DMS53 (cell line): ENCODE measurements around the gene SMAD5.

Experiments
- DNase-seq: peaks from one replicate; lab custom pipeline; 2025; lab: John Stamatoyannopoulos, UW

Gene SMAD5

DNA sequence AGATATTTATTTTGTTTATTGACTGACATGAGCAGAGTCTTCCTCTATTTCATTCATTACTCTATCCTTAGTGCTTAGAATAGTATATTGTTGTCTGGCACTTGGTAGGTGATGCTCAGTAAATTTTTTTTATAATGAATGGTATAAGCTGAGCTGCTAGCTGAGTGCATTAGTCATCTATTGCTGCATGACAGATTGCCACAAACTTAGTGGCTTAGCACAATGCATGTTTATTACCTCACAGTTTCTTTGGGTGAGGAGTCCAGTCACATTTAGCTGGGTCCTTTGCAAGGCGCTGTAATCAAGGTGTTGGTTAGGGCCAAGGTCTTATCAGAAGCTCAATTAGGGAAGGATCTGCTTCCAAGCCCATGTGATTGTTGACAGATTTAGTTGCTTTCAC, 23.1 kb downstream of the SMAD5 start:
- DNase-seq: no peak

- DNase-seq: no peak
Observed at GRCh38 chr5:136157514-136157913, 24.9 kb downstream of the SMAD5 start.

- no peak for DNase-seq
Observed at GRCh38 chr5:136159457-136159856, 26.8 kb downstream of the SMAD5 start.

DNA sequence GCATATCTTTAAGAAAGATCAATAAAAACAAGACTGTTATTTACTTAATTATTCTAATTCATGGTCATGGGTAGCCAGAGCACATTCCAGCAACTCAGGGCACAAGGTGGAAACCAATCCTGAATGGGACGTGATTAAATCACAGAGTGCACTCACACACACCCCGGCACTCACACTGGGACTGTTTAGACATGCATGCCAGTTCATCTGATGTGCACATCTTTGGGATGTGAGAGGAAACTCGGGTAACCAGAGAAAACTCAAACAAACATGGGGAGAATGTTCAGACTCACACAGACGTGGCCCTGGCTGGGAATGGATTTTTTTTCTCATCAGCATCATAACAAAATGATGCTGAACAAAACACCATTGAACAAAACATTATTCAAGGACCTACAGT, 29.4 kb downstream of the SMAD5 start:
- no peak for DNase-seq

GRCh38 chr5:136164226-136164625, 31.6 kb downstream of the SMAD5 start:
- DNase-seq: no peak

DNA sequence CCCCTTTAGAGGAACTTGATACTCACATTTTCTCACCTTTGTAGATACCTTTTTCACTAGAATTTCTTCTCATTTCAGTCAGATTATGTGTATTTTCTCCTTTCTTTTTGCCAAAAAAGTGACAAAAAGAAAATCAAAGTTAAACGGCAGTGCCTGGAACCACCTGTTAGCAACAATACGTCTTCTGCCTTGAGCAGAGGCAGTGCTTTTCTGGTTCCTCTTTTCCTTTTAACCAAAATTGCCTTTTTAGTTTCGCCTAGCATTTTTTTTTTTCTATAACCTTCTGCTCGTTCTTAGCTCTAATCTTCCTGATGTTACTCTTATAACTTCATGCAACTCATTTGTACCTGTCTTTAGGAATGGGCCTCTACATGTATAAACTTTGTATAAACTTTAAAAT, 34.3 kb downstream of the SMAD5 start:
- DNase-seq: no peak

DNA sequence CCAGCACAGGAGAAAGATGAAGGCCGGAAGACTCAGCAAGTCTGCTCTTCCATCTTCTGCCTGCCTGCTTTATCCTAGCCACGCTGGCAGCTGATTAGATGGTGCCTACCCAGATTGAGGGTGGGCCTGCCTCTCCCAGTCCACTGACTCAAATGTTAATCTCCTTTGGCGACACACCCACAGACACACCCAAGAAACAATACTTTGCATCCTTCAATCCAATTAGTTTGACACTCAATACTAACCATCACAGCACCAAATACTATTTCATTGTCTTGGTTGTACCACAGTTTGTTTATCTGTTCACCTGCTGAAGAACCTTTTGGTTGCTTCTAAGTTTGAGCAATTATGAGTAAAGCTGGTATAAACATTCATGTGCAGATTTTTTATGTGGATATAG, 36.6 kb downstream of the SMAD5 start:
- no peak for DNase-seq

DNA sequence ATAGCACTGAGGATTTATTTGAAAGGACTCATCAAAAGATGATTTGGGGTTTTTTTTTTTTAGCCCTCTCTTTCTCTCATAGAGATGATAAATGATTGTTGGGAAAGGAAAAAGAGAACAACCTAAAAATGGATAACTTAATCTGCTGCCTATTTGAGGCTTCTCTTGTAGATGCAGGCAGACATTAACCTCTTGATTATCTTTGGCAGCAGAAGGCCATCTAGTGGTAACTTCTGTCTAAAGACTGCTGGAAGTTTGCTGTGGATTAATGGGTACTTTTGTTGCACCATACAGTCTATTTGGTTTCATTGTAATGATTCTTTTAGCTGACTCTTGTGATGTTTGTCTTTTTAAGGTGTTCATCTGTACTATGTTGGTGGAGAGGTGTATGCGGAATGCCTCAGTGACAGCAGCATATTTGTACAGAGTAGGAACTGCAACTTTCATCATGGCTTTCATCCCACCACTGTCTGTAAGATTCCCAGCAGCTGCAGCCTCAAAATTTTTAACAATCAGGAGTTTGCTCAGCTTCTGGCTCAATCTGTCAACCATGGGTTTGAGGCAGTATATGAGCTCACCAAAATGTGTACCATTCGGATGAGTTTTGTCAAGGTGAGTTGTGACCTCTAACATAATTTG, 41.5 kb downstream of the SMAD5 start:
- peak; percentile 76 for DNase-seq

- no peak for DNase-seq
Observed at GRCh38 chr5:136182618-136183017, 50.0 kb downstream of the SMAD5 start.

DNA sequence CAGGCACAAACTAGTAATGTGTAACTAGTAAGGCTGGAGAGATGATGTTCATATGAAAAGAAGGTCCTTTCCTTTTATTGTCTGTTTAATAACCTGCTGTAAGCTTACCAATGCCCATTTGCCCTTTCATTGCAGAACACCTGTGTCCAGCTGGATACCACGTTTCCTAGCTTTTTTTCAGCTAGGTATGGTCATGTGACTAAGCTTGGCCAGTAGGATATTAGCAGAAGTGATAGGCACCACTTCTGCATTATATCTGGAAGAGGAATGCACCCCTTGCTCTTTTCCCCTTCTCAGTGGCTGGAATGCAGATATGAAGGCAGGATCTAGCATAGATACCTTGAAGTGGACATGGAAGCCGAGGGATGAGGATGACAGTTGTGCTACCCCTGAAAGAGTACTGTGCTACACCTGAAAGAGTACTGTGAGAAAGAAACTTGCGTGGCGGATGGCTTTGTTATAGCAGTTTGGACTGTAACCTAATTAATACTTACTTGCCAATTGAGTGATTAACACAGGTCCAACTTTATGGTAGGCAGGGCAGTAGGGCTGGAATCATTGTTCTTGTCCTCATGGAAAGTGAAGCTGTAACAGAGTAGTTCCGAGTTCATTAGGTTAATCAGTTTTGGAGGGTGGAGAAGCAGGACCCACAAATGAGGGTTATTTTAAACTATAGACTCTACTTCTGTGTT, 53.5 kb downstream of the SMAD5 start:
- DNase-seq: no peak

GRCh38 chr5:136186796-136187195, 54.2 kb downstream of the SMAD5 start:
- no peak for DNase-seq

DNA sequence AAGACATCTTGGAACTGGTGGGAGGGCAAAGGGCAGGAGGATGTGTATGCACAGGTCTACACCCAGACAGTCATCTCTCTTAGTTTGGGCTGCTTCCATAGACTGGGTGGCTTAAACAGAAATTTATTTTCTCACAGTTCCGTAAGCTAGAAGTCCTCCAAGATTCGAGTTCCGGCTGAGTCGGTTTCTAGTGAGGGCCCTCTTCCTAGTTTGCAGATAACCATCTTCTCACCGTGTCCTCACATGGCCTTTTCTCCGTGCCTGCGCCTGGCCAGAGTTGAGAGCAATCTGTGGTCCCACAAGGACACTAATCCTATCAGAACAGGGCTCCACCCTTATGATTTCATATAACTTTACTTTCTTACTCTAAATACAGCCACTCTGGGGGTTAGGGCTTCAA, 56.2 kb downstream of the SMAD5 start:
- DNase-seq: no peak

DNA sequence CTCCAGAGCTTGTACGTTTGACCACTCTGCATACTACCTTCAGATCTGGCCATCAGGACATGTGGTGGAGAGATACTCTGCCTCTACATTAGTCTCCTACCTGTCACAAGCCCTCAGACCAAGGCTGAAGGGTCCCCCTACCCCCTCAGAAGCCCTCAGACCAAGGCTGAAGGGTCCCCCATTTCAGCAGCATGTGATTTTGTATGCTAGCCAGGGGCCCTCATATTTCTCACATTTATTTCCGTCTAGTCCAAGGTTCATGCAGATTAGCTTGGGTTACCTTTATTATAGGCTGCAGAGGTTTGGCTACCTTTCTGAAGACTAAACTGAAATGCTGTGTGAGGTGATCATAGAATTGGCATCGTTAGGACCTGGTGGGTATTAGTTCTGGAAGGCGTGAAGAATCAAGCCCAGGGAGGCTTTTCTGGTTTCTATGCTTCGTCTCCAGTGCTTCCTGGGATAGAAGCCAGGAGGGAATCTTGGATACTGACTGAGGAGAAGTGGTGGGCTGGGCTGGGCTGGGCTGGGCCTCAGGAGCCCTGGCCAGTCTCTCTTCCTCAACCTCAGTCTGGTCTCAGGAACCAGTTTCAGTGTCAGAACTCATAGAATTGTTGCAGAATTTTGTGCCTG, 57.6 kb downstream of the SMAD5 start:
- no peak for DNase-seq

DNA sequence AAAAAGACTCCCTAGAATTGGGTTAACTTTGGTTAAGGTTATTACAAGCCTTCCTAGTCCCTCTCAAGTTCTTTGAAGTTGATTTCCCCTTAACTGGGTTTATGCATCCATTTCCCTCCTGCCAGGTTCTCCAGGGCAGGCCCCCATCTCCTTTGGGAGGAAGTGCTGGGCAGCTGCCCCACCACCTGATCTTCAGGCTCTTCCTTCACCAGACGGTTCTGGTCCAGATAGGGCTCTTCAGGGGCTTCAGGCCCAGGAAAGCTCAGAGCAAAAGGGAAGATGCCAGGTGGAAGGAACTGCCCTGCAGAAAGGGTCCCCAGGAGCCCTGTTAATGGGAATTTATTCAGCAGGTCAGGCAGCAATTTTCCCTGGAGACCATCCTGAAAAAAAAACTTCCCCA, 58.3 kb downstream of the SMAD5 start:
- DNase-seq: no peak

- DNase-seq: no peak
Observed at GRCh38 chr5:136191304-136192014, 58.8 kb downstream of the SMAD5 start.

GRCh38 chr5:136192015-136192525, 59.4 kb downstream of the SMAD5 start:
- DNase-seq: no peak

- no peak for DNase-seq
Observed at GRCh38 chr5:136192526-136193321, 60.1 kb downstream of the SMAD5 start, which contains the start of gene SMIM32. Gene SMIM32, minus strand, starts transcription at chr5:136193162. Its CDS starts 638 bp downstream, at chr5:136192524.

DNA sequence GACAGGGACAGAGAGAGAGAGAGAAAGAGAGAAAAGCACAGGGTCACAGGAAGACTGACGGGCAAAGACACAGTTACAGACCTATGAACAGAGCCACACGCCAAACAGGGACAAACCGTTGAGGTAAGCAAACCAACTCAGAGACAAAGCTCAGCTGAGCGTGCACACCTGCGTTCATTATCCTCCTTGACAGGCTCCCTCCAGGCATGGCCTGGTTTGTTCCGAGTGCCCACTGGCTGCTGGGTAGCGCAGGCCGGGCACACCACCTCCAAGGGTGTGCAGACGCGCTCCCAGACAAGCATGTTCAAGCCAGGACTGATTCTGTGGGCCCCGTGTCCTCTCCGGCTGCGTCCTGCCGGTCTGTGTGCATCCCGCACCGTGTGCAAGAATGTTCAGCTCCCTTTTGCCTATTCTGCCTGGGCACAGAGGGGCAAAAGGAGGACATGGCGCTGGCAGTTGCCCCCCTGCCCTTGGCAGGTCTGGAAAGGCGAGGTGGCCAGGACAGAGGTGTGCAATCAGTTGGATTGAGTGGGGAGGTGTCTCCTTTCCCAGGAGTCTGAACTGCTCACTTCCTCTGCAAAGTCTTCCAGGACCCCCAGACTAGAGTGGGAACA, 60.8 kb downstream of the SMAD5 start:
- no peak for DNase-seq

GRCh38 chr5:136194576-136194975, 61.9 kb downstream of the SMAD5 start:
- DNase-seq: no peak

DNA sequence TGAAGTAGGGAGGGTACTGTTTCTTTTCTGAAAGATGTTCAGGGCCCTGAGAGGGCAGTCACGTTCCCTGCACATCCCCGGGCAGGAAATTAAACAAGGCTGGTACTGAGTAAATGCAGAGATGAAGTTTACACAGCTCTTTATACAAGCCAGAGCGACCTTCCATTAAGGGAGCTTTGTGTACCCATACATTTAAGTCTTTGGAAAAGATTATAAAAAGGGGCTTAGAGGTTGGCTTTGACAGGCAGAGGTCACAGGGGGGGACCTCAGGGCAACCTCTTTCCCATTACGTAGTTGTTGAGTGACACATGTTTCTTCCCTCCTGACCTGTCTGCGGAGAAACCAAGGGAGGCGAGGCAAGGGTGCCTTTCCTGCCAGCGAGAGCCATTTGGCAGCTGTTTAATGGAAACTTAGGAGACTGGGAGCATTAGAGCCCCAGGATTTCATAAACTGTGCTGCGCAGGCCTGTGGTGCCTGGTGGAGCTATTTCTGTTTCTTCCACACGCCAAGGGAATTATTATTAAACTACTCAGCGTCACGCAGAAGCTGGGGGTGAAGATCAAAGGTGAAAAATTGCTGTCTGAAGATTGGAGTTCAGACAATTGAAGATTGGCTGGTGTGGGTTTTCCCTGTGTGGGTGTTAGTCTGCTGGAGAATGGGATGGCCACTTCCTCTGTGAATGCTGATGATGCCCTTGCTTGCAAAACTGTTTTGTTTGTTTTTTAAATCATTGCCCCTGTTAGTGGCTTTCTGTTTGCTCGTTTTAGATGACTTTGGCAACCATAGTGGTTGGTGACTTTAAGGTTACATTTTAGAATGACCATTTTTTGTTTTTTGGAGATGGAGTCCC, 63.6 kb downstream of the SMAD5 start:
- no peak for DNase-seq
